ENCODE results near the gene ZCRB1. TPM values are rescaled to one million over a fixed set of nuclear protein-coding genes. Genes with fewer than 3 reads are reported as not detected.

The ZCRB1 gene
- total RNA-seq, 1 experiment from 2014 or later: 71.5 TPM

DNA sequence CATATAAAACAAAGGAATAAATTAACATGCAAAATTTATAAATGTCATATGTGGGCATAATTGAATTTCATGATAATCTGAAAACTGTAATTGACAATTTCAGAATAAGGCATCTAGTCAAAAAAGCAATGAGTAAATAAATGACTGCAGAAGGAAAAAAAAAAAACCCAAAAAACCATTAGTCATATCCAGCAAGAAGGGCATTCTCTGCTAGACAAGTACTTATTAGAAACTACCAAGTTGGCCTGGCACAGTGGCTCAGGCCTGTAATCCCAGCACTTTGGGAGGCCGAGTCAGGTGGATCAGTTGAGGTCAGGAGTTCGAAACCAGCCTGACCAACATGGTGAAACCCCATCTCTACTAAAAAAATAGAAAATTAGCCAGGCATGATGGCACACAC is 17.5 kb downstream of the ZCRB1 start:
- H3K23me2 ChIP-seq (ENCODE audit: insufficient read length, low read depth, low read length, poor library complexity, severe bottlenecking): no peaks in the 10 kb centered on the region
- no peak overlapping the region for H2AFZ ChIP-seq (ENCODE audit: low read length)
- no peak overlapping the region for H4K8ac ChIP-seq (replicated peaks; ENCODE audit: insufficient read length, low read depth, low read length)
- no peak overlapping the region for H3K18ac ChIP-seq (ENCODE audit: insufficient read length, low read depth, low read length)
- WGBS (ENCODE audit: extremely low coverage, insufficient read length, low lambda C conversion rate): no CpG with 5 or more reads among the region's 2 CpGs
- H3K27me3 ChIP-seq (ENCODE audit: insufficient read depth, low read length): no peaks in the 10 kb centered on the region
- no peak overlapping the region for H2AK5ac ChIP-seq (ENCODE audit: insufficient read length, low read length)
- DNase-seq: no peak
- TF ChIP-seq, protein P1, sequence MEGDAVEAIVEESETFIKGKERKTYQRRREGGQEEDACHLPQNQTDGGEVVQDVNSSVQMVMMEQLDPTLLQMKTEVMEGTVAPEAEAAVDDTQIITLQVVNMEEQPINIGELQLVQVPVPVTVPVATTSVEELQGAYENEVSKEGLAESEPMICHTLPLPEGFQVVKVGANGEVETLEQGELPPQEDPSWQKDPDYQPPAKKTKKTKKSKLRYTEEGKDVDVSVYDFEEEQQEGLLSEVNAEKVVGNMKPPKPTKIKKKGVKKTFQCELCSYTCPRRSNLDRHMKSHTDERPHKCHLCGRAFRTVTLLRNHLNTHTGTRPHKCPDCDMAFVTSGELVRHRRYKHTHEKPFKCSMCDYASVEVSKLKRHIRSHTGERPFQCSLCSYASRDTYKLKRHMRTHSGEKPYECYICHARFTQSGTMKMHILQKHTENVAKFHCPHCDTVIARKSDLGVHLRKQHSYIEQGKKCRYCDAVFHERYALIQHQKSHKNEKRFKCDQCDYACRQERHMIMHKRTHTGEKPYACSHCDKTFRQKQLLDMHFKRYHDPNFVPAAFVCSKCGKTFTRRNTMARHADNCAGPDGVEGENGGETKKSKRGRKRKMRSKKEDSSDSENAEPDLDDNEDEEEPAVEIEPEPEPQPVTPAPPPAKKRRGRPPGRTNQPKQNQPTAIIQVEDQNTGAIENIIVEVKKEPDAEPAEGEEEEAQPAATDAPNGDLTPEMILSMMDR (conservative IDR thresholded peaks at IDR 0.05): no peak
- H3K9me3 Mint-ChIP-seq: no peaks in the 10 kb centered on the region
- no peaks in the 10 kb centered on the region for H3K4me1 Mint-ChIP-seq
- no peak overlapping the region for H3K4ac ChIP-seq (ENCODE audit: low read depth, low read length)
- no peak overlapping the region for H3K27ac Mint-ChIP-seq
- no peak overlapping the region for H2BK5ac ChIP-seq (ENCODE audit: insufficient read length, low read length)
- no peaks in the 10 kb centered on the region for H3K9me3 ChIP-seq (ENCODE audit: control insufficient read depth, low read depth, low read length)
- no peaks in the 10 kb centered on the region for H4K20me1 ChIP-seq (ENCODE audit: control insufficient read depth, insufficient read depth, insufficient read length)
- no peaks in the 10 kb centered on the region for H3K79me2 ChIP-seq (ENCODE audit: insufficient read depth, low read length)
- H3K14ac ChIP-seq (ENCODE audit: insufficient read depth, low read length): no peak overlapping the region
- H3K36me3 Mint-ChIP-seq (ENCODE audit: insufficient read depth in 1 of 3, low read depth in 3 of 3): peaks cover 0 to 9% (median 8%) of the 10 kb centered on the region in 3 experiments; a peak in 4 of 7 replicates
- no peak overlapping the region for H3K56ac ChIP-seq (ENCODE audit: insufficient read length, low read depth, low read length)
- H3K4me2 ChIP-seq (ENCODE audit: insufficient read depth, insufficient read length, low read length): no peak overlapping the region
- no peak overlapping the region for H2BK120ac ChIP-seq (ENCODE audit: low read depth, low read length, poor library complexity, severe bottlenecking)
- H3K4me3 Mint-ChIP-seq: no peak overlapping the region; a peak in 1 of 5 replicates
- H3T11ph ChIP-seq (ENCODE audit: low read length): no peak overlapping the region
- no peak overlapping the region for H2BK15ac ChIP-seq (ENCODE audit: low read depth, low read length)
- H3K27ac ChIP-seq (ENCODE audit: insufficient read length, low read depth, low read length): no peak overlapping the region
- no peak overlapping the region for H4K91ac ChIP-seq (ENCODE audit: insufficient read length, low read depth, low read length)
- H3K79me1 ChIP-seq (ENCODE audit: insufficient read depth, low read depth, low read length, poor library complexity, severe bottlenecking): no peaks in the 10 kb centered on the region
- H4K5ac ChIP-seq (ENCODE audit: insufficient read length, low read depth, low read length): no peak overlapping the region
- no peak overlapping the region for H3K9ac ChIP-seq (ENCODE audit: extremely low read depth, insufficient read length, low read length)
- H3K4me1 ChIP-seq (ENCODE audit: insufficient read depth, low read length): no peaks in the 10 kb centered on the region
- H3K27me3 Mint-ChIP-seq (ENCODE audit: low read depth): no peaks in the 10 kb centered on the region
- no peak overlapping the region for H3K23ac ChIP-seq (ENCODE audit: insufficient read length, low read depth, low read length)
- H2BK12ac ChIP-seq (ENCODE audit: insufficient read length, low read depth, low read length): no peak overlapping the region
- H2BK20ac ChIP-seq (ENCODE audit: low read depth, low read length, poor library complexity, severe bottlenecking): no peak overlapping the region
